HG03575 (cell line): Measurements from ENCODE around the gene MSLN.
"Not testable (repeated sequence)": the region's sequence is repeated elsewhere in the genome, so short reads cannot be mapped to it uniquely, and the experiment has no call there.

ENCODE experiments used
- ATAC-seq: cut with Tn5 transposase; IDR thresholded peaks from one replicate; pipeline ENCODE4 v1.9.1; 2021; ENCODE audit not compliant: unreplicated experiment, insufficient number of reproducible peaks, low FRiP score; ENCODE audit errors: extremely low read depth

The MSLN gene

GRCh38 chr16:750485-750884 is 10.0 kb upstream of the MSLN start:
- no peak for ATAC-seq

DNA sequence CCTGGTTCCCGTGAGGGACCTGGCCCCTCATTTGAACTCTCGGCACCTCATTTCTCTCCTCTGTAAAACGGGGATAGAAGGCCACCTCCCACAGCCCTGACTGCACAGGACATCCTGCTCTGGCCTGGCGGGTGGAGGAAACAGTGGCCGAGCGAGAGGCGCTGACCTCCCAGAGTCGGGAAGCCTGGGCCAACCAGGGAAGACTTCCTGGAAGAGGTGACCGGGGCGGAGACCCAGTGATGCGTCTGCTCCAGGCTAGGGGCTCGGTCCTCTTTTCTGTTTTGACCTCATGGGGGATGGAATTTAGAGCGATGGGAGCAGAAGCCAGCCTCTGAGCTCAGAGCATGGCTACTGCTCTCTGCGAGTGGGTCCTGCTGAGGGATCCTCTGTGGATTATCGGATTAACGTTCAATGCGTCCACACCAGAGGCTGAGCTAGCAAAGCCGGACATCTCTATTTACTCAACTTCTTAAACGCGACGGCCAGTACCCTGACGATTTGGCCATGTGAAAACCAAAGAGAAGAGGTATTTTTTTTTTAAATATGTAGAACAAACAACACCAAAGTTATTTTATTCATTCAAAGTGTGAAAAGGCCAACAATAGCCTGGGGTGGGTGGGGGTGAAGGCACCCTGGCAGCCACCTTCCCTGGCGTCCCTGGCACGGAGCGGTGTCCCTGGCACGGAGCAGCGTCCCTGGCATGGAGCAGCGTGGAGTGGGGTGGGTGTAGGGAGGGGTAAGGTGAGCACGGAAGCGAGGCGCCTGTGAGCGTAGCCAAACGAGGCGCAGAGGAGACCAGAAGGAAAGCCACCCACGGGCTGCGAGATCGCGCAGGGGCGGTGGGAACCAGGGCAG is 9.2 kb upstream of the MSLN start:
- no peak for ATAC-seq

- ATAC-seq = no peak
Measured at GRCh38 chr16:752007-752312, 8.6 kb upstream of the MSLN start.

DNA sequence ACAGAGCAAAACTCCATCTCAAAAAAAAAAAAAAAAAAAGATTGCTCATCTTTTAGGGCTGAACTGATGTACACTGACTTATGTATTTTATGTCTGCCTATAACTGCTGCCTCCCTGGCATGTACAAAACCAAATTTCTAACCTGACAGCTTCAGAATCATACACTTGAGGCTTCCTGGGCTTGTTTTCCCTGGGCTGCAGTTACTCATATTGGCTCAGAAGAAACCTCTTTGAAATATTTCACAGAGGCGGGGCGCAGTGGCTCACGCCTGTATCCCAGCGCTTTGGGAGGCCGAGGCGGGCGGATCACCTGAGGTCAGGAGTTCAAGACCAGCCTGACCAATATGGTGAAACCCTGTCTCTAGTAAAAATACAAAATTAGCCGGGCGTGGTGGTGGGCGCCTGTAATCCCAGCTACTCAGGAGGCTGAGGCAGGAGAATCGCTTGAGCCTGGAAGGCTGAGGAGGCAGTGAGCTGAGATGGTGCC is 6.4 kb upstream of the MSLN start:
- not testable (repeated sequence) for ATAC-seq

DNA sequence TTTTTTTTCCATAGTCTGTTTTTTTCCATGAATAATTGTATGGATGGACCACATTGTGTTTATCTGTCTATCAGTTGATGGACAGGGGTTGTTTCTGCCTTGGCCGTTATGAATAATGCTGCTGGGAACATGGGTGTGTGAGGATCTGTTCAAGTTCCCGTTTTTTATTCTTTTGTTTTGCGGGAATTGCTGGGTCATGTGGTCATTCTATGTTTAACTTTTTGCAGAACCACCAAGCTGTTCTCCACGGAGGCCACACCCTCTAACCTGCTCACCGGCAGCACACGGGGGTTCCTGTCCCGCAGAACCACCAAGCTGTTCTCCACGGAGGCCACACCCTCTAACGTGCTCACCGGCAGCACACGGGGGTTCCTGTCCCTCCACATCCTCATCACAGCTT is 5.9 kb upstream of the MSLN start:
- ATAC-seq = no peak

DNA sequence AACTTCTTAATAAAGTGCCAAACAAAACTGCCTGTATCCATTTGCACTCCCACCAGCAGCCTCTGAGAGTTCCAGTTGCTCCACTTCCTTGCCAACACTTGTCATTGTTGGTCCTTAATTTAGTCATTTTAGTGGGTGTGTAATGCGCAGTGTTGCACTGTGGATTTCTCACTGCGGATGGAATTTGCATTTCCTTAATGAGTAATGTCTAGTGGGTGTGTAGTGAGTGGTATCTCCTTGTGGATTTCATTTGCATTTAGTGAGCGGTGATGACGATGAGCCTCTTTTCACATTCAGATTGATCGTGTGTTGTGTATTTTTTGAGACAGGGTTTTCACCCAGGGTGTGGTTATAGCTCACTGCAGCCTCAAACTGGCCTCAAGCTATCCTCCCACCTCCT is 4.1 kb upstream of the MSLN start:
- no peak for ATAC-seq

DNA sequence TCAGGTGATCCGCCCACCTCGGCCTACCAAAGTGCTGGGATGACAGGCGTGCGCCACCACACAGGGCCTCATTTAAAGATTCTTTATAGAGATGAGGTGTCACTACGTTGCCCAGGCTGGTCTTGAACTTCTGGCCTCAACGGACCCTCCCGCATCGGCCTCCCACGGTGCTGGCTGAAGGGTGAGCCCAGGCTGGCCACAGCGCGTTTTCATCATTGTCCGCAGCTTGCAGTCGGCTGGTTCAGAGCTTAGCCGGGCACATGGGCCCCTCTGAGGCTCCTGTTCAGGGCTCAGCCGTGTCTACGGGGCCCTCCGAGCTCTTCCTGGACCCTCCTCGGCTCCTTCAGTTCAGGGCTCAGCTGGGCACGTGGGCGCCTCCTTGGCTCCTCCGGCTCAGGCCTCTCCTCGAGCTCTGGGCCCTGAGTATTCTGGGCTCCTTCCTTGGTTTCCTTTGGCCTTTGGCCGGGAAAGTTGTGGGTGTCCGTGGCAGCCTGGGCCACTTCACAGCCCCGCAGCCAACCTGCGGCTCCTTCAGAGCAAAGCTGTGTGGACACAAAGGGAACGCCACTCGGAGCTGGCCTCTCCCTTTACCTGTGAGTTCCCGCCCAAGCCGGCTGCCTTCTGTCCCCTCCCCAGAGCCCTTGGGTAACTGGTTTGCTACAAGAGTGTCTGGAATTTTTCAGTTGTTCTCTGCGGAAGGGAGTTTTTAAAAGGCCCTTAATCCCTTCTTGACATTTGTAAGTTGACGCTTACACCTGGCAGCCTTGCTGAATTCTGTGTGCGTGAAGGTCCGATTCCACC is 1.2 kb upstream of the MSLN start:
- ATAC-seq = no peak

GRCh38 chr16:760065-760464 is 469 bp upstream of the MSLN start:
- no peak for ATAC-seq

- no peak for ATAC-seq
Measured at GRCh38 chr16:761625-762513, 1.3 kb downstream of the MSLN start.

DNA sequence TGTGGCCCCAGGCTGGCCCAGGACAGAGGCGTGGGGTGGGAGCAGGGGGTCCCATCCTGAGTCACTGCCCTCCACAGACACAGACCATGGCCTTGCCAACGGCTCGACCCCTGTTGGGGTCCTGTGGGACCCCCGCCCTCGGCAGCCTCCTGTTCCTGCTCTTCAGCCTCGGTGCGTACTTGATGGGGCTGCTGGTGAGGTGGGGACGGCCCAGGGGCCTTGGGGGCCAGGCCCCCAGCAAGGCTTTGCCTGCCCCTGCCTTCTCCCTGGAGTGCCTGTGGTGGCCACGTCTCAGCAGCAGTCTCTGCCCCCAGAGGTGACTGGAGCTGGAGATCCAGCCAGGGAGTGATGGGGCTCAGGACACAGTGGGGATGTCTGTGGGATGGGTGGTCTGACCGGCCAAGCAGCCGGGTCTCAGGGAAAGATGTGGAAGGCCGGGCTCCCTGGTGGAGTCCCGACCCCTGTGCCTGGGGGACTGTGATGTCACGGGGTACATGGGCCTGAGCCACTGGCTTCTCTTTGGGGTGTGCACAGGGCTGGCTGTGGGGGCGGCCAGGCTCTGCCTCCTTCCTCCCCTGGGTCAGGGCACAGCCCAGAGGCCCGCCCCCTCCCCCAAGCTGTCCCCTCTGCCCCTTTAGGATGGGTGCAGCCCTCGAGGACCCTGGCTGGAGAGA is 2.2 kb downstream of the MSLN start:
- no peak for ATAC-seq

DNA sequence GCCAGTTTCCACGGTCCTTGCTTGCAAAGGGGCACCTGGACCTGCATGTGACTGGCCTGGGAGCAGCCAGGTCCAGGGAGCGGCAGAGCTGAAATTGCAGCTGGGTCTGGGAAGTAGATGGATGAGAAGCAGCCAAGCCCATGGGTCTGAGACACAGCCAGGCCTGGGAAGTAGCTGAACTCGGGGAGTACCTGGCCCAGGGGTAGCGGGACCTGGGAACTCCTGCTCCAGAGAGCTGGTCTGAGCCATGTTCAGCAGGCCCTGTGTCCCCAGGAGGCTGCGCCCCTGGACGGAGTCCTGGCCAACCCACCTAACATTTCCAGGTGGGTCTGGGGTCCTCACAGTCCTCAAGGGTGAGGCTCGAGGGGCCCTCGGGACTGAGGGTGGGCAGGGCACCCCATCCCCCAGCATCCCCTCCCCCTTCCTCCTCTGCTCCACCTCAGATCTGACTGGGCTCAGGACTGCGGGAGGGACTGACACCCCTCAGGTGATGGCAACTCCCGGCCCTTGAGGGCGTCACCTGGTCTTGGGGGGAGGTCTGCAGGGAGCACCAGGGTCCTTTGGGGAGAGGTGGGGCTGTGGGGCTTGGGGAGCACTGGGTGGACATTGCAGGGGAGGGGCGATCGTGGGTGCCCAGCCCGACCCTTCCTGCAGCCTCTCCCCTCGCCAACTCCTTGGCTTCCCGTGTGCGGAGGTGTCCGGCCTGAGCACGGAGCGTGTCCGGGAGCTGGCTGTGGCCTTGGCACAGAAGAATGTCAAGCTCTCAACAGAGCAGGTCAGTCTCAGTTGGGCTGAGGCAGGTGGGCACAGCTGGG is 3.0 kb downstream of the MSLN start:
- no peak for ATAC-seq

DNA sequence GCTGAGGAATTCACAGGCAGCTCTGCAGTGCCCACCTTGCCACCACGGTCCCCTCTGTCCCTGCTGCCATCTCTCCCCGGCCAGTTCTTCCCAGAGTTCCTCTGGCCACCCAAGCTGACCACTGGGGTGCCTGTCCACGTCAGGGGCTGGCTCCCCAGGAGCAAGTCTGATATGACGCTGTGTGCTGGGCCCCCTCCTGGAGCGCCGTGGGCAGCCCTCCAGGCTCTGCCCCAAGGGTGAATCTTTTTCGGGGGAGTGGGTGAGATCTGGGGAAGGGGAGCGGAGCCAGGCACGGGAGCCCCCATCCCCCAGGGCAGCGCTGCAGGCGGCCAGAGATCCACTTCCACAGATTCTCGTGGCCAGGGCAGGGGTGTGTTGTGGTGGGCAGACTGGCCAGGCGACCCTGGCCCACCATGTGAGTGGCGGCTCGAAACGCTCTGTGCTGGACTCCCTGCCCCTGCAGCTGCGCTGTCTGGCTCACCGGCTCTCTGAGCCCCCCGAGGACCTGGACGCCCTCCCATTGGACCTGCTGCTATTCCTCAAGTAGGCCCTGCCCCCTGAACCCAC is 3.7 kb downstream of the MSLN start:
- no peak for ATAC-seq

DNA sequence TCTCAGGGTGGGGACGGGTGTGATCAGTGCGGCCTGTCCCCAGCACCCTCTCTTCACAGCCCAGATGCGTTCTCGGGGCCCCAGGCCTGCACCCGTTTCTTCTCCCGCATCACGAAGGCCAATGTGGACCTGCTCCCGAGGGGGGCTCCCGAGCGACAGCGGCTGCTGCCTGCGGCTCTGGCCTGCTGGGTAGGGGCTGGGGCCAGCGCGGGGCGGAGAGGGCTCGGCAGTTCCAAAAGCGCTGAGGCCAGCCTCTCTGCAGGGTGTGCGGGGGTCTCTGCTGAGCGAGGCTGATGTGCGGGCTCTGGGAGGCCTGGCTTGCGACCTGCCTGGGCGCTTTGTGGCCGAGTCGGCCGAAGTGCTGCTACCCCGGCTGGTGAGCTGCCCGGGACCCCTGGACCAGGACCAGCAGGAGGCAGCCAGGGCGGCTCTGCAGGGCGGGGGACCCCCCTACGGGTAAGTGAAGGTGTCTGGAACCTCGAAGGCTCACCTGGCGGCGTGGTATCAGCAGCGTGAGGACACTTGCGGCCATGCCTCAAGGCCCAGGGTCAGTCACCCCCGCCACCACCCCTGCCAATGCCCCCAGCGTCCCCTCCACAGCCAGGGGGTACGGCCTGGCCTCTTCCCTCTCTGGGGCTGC is 4.4 kb downstream of the MSLN start:
- no peak for ATAC-seq

- no peak for ATAC-seq
Measured at GRCh38 chr16:765488-765865, 4.9 kb downstream of the MSLN start.

DNA sequence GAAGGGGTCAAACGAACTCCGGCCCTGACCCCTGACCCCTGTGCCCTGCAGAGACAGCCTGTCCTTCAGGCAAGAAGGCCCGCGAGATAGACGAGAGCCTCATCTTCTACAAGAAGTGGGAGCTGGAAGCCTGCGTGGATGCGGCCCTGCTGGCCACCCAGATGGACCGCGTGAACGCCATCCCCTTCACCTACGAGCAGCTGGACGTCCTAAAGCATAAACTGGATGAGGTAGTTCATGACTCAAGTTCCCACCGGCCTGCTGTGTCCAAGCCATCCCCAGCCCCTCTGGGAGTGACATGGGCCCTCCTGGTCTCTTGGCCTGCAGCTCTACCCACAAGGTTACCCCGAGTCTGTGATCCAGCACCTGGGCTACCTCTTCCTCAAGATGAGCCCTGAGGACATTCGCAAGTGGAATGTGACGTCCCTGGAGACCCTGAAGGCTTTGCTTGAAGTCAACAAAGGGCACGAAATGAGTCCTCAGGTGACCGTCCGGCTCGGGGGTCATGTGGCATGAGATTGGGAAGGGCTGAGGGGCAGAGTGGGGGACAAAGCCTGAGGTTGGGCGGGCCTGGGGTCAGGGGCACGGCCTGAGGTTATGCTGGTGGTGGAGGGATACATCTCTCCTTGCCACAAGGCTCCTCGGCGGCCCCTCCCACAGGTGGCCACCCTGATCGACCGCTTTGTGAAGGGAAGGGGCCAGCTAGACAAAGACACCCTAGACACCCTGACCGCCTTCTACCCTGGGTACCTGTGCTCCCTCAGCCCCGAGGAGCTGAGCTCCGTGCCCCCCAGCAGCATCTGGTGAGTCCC is 5.7 kb downstream of the MSLN start:
- no peak for ATAC-seq

- ATAC-seq = no peak
Measured at GRCh38 chr16:766820-767640, 6.5 kb downstream of the MSLN start.
